ENCODE data around the gene TMX4. TPM values are rescaled to one million over a fixed set of nuclear protein-coding genes. Genes with fewer than 3 reads are reported as not detected.
"Not testable (repeated sequence)": the region's sequence is repeated elsewhere in the genome, so short reads cannot be mapped to it uniquely, and the experiment has no call there.

TMX4 gene
- total and polyA plus RNA-seq, 4 donors: 12.6 to 17.3 (median 15.9) TPM

DNA sequence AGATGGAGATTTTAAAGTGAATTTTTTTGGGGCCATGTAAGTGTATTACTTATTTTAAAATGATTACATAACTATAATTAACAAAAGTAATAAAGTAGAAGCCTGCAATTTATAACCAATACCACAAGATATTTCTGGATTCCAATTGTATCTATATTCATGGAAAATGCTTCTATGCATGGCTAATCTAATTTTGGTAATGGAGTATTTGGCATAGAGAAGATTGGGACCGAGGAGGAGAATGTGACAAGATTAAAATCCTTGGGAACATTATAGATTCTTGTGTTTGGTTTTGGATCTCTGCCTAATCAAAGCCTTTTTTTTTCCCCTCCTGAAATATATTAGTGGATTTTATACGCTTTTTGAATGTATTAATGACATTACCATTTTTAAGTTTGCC is 12.9 kb upstream of the TMX4 start:
- H3K27me3 ChIP-seq (ENCODE audit: control insufficient read depth in 4 of 4, insufficient read depth in 4 of 4, low read length in 3 of 4): no peaks in the 10 kb centered on the region
- WGBS: 79% methylated on average over 2 of the region's 2 CpGs
- TF ChIP-seq HNF4G (IDR thresholded peaks at IDR 0.05): no peak
- no peak for TF ChIP-seq GABPA (IDR thresholded peaks at IDR 0.05 in 1 of 2, conservative IDR thresholded peaks at IDR 0.05 in 1 of 2)
- TF ChIP-seq SP1 (IDR thresholded peaks at IDR 0.05): no peak
- no peak for TF ChIP-seq HNF4A (conservative IDR thresholded peaks at IDR 0.05)

DNA sequence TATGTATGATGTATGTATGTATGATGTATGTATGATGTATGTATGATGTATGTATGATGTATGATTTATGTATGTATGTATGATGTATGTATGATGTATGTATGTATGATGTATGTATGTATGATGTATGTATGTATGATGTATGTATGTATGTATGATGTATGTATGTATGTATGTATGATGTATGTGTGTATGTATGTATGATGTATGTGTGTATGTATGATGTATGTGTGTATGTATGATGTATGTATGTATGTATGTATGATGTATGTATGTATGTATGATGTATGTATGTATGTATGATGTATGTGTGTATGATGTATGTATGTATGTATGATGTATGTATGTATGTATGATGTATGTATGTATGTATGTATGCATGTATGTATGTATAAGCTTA is 12.0 kb upstream of the TMX4 start:
- H3K36me3 ChIP-seq (ENCODE audit: control insufficient read depth in 4 of 4, insufficient read depth in 3 of 4, low read depth in 1 of 4, low read length in 3 of 4); H3K4me1 ChIP-seq (ENCODE audit: control insufficient read depth in 4 of 4, insufficient read depth in 4 of 4, low read length in 3 of 4); H3K27me3 ChIP-seq (ENCODE audit: control insufficient read depth in 4 of 4, insufficient read depth in 4 of 4, low read length in 3 of 4); H3K9ac ChIP-seq (ENCODE audit: low read depth in 1 of 2, low read length in 2 of 2); H3K9me3 ChIP-seq (ENCODE audit: control insufficient read depth in 4 of 4, low read length in 3 of 4); H3K27ac ChIP-seq (ENCODE audit: low read depth in 1 of 2, low read length in 2 of 2); H3K4me3 ChIP-seq (ENCODE audit: low read depth in 1 of 3, low read length in 3 of 3); DNase-seq (ENCODE audit: low spot score): not testable (repeated sequence)

More for the DNA sequence above, 12.9 kb upstream of the TMX4 start:
- no peak for DNase-seq (ENCODE audit: low spot score)
- H3K4me3 ChIP-seq (ENCODE audit: low read depth in 1 of 3, low read length in 3 of 3): no peak overlapping the region
- no peaks in the 10 kb centered on the region for H3K4me1 ChIP-seq (ENCODE audit: control insufficient read depth in 4 of 4, insufficient read depth in 4 of 4, low read length in 3 of 4)
- no peak overlapping the region for H3K9ac ChIP-seq (ENCODE audit: low read depth in 1 of 2, low read length in 2 of 2)
- no peaks in the 10 kb centered on the region for H3K9me3 ChIP-seq (ENCODE audit: control insufficient read depth in 4 of 4, low read length in 3 of 4)
- H3K27ac ChIP-seq (ENCODE audit: low read depth in 1 of 2, low read length in 2 of 2): no peak overlapping the region
- no peaks in the 10 kb centered on the region for H3K36me3 ChIP-seq (ENCODE audit: control insufficient read depth in 4 of 4, insufficient read depth in 3 of 4, low read depth in 1 of 4, low read length in 3 of 4)

DNA sequence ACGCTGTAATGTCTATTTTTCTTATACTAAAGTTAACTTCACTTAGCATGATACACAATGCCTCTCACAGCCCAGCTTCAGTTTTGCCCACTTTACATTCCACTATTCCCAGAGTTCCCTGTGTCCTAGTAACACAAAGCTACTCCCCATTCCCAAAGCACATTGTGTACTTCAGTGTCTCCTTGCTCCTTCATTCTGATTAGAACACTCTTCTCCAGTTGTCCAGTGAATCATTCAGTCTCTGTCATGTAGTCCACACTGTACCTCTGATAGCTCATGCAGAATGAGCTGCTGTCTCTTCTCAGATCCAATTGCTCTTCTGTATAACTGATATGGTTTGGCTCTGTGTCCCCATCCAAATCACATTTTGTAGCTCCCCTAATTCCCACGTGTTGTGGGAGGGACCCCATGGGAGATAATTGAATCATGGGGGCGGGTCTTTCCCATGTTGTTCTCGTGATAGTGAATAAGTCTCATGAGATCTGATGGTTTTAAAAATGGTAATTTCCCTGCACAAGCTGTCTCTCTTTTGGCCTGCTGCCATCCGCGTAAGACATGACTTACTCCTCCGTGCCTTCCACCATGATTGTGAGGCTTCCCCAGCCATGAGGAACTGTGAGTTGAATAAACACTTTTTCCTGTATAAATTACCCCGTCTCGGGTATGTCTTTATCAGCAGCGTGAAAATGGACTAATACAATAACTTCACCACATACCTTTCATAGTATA is 2.1 kb upstream of the TMX4 start:
- H3K27ac ChIP-seq (ENCODE audit: low read depth in 1 of 2, low read length in 2 of 2): no peak overlapping the region
- no peak overlapping the region for H3K4me3 ChIP-seq (ENCODE audit: low read depth in 1 of 3, low read length in 3 of 3)
- no peak for TF ChIP-seq YY1 (IDR thresholded peaks at IDR 0.05)
- no peak for TF ChIP-seq TAF1 (conservative IDR thresholded peaks at IDR 0.05)
- TF ChIP-seq, protein P1, sequence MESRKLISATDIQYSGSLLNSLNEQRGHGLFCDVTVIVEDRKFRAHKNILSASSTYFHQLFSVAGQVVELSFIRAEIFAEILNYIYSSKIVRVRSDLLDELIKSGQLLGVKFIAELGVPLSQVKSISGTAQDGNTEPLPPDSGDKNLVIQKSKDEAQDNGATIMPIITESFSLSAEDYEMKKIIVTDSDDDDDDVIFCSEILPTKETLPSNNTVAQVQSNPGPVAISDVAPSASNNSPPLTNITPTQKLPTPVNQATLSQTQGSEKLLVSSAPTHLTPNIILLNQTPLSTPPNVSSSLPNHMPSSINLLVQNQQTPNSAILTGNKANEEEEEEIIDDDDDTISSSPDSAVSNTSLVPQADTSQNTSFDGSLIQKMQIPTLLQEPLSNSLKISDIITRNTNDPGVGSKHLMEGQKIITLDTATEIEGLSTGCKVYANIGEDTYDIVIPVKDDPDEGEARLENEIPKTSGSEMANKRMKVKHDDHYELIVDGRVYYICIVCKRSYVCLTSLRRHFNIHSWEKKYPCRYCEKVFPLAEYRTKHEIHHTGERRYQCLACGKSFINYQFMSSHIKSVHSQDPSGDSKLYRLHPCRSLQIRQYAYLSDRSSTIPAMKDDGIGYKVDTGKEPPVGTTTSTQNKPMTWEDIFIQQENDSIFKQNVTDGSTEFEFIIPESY (IDR thresholded peaks at IDR 0.05): no peak
- TF ChIP-seq RXRA (IDR thresholded peaks at IDR 0.05): no peak
- no peak for TF ChIP-seq GABPA (IDR thresholded peaks at IDR 0.05 in 1 of 2, conservative IDR thresholded peaks at IDR 0.05 in 1 of 2)
- TF ChIP-seq FOXA1 (IDR thresholded peaks at IDR 0.05): no peak
- no peak for TF ChIP-seq NR2F2 (IDR thresholded peaks at IDR 0.05)
- TF ChIP-seq EGR1 (IDR thresholded peaks at IDR 0.05; ENCODE audit: low read depth in 2 of 2): no peak
- TF ChIP-seq HNF4A (conservative IDR thresholded peaks at IDR 0.05): no peak
- TF ChIP-seq SP1 (IDR thresholded peaks at IDR 0.05): no peak
- TF ChIP-seq HNF4G (IDR thresholded peaks at IDR 0.05): no peak
- no peak for TF ChIP-seq RAD21 (IDR thresholded peaks at IDR 0.05)
- TF ChIP-seq, protein P2, sequence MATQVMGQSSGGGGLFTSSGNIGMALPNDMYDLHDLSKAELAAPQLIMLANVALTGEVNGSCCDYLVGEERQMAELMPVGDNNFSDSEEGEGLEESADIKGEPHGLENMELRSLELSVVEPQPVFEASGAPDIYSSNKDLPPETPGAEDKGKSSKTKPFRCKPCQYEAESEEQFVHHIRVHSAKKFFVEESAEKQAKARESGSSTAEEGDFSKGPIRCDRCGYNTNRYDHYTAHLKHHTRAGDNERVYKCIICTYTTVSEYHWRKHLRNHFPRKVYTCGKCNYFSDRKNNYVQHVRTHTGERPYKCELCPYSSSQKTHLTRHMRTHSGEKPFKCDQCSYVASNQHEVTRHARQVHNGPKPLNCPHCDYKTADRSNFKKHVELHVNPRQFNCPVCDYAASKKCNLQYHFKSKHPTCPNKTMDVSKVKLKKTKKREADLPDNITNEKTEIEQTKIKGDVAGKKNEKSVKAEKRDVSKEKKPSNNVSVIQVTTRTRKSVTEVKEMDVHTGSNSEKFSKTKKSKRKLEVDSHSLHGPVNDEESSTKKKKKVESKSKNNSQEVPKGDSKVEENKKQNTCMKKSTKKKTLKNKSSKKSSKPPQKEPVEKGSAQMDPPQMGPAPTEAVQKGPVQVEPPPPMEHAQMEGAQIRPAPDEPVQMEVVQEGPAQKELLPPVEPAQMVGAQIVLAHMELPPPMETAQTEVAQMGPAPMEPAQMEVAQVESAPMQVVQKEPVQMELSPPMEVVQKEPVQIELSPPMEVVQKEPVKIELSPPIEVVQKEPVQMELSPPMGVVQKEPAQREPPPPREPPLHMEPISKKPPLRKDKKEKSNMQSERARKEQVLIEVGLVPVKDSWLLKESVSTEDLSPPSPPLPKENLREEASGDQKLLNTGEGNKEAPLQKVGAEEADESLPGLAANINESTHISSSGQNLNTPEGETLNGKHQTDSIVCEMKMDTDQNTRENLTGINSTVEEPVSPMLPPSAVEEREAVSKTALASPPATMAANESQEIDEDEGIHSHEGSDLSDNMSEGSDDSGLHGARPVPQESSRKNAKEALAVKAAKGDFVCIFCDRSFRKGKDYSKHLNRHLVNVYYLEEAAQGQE (IDR thresholded peaks at IDR 0.05): no peak
- TF ChIP-seq, protein P3, sequence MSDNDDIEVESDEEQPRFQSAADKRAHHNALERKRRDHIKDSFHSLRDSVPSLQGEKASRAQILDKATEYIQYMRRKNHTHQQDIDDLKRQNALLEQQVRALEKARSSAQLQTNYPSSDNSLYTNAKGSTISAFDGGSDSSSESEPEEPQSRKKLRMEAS (IDR thresholded peaks at IDR 0.05): no peak
- no peaks in the 10 kb centered on the region for H3K27me3 ChIP-seq (ENCODE audit: control insufficient read depth in 4 of 4, insufficient read depth in 4 of 4, low read length in 3 of 4)
- H3K9me3 ChIP-seq (ENCODE audit: control insufficient read depth in 4 of 4, low read length in 3 of 4): no peaks in the 10 kb centered on the region
- peaks cover 0 to 14% (median 6%) of the 10 kb centered on the region in 4 donors for H3K4me1 ChIP-seq (ENCODE audit: control insufficient read depth in 4 of 4, insufficient read depth in 4 of 4, low read length in 3 of 4)
- WGBS: 92% methylated on average over 10 of the region's 10 CpGs
- H3K36me3 ChIP-seq (ENCODE audit: control insufficient read depth in 4 of 4, insufficient read depth in 3 of 4, low read depth in 1 of 4, low read length in 3 of 4): no peaks in the 10 kb centered on the region
- DNase-seq (ENCODE audit: low spot score): no peak
- no peak overlapping the region for H3K9ac ChIP-seq (ENCODE audit: low read depth in 1 of 2, low read length in 2 of 2)
